Spleen (tissue), 11 donors: ENCODE data around the gene UBP1. TPM values are rescaled to one million over a fixed set of nuclear protein-coding genes. Genes with fewer than 3 reads are reported as not detected.

ENCODE experiments used
- DNase-seq: peaks from one replicate; pipeline ENCODE4 v3.0.0-alpha.2; 2020
- H3K27ac ChIP-seq, 8 donors: fragments of 200-600 bp; sonication (generic) in 7 of 8; 1 replicate in 4 of 8; 2 replicates in 4 of 8; pipeline versions ENCODE4 v1.5.0 to v1.8.0; 2016 to 2021; ENCODE audit warnings: inconsistent platforms in 4 of 8, mild to moderate bottlenecking in 4 of 8, moderate library complexity in 1 of 8
- H3K27me3 ChIP-seq, 7 donors: fragments of 200-600 bp; sonication (generic) in 6 of 7; replicated peaks in 1 of 7; 1 replicate in 4 of 7; 2 replicates in 3 of 7; pipeline versions ENCODE4 v1.5.0 to v1.8.0; 2016 to 2021; ENCODE audit warnings: inconsistent platforms in 3 of 7, mild to moderate bottlenecking in 1 of 7
- H3K36me3 ChIP-seq, 6 donors: fragments of 200-600 bp; sonication (generic) in 5 of 6; 1 replicate in 4 of 6; 2 replicates in 2 of 6; pipeline versions ENCODE4 v1.5.0 to v1.8.0; 2016 to 2021; ENCODE audit warnings: inconsistent platforms in 2 of 6
- H3K4me1 ChIP-seq, 6 donors: fragments of 200-600 bp; sonication (generic) in 5 of 6; 1 replicate in 3 of 6; 2 replicates in 3 of 6; pipeline versions ENCODE4 v1.5.0 to v1.8.0; 2016 to 2021; ENCODE audit warnings: inconsistent platforms in 3 of 6
- H3K4me3 ChIP-seq, 8 donors: fragments of 200-600 bp; sonication (generic) in 7 of 8; 1 replicate in 4 of 8; 2 replicates in 4 of 8; pipeline versions ENCODE4 v1.5.0 to v1.8.0; 2016 to 2021; ENCODE audit warnings: inconsistent platforms in 4 of 8, mild to moderate bottlenecking in 4 of 8, moderate library complexity in 2 of 8
- H3K9me3 ChIP-seq, 8 donors: fragments of 200-600 bp; sonication (generic) in 7 of 8; 1 replicate in 4 of 8; 2 replicates in 4 of 8; pipeline versions ENCODE4 v1.5.0 to v1.8.0; 2016 to 2021; ENCODE audit warnings: inconsistent platforms in 4 of 8
- CTCF ChIP-seq, 11 experiments: fragments of 200-600 bp in 7 of 11; fragments of 450-650 bp in 4 of 11; sonication (generic) in 4 of 11; IDR thresholded peaks in 8 of 11; conservative IDR thresholded peaks in 3 of 11; 1 replicate in 7 of 11; 2 replicates in 4 of 11; pipeline versions ENCODE4 v1.4.0 to v1.8.0; 2016 to 2021; ENCODE audit warnings: antibody characterized with exemption in 11 of 11, inconsistent platforms in 4 of 11, mild to moderate bottlenecking in 1 of 11
- POLR2A ChIP-seq, 3 donors: fragments of 450-650 bp; IDR thresholded peaks; one replicate each; pipeline ENCODE4 v1.5.1; 2017; ENCODE audit warnings: antibody characterized with exemption in 3 of 3, mild to moderate bottlenecking in 1 of 3
- POLR2AphosphoS5 ChIP-seq, 3 donors: sonication (generic); formaldehyde crosslinking; IDR thresholded peaks; one replicate each; pipeline ENCODE4 v1.5.1; 2017; ENCODE audit warnings: antibody characterized with exemption in 3 of 3
- WGBS, 5 donors: extraction: QIAGEN DNeasy Blood & Tissue Kit in 3 of 5; methylation state at CpG; one replicate each; pipeline versions ENCODE4 v1.1.5 to v1.1.7; 2013 to 2018; 5-methylcytosine and 5-hydroxymethylcytosine counted together
- intact Hi-C: fragments of 100-400 bp; cut with DNase I; formaldehyde crosslinking; loops from one replicate; pipeline ENCODE4 v1.15.0; 2023; ENCODE audit warnings: low total_unique reads
- polyA plus RNA-seq, 3 donors: library from polyadenylated mRNA; stranded (reverse); fragments of 200-250 nt; gene quantifications; one replicate each; pipeline ENCODE4 v1.2.1, GENCODE V29; 2013
- total RNA-seq, 7 donors: library from RNA; depleted of rRNA in 3 of 7; stranded (reverse); fragments of >200 nt in 3 of 7; fragmentation: NEBNext Ultra II Directional in 4 of 7; extraction: Animal tissue kit (Norgen Biotek cat#: 25700) in 4 of 7; gene quantifications; one replicate each; pipeline versions ENCODE4 v1.1.0 to v1.2.1, GENCODE V29; 2016 to 2021
- donor health status: healthy with polysubstance abuse.
- donor health status: DM: no; HTN: no; CAD: no; lungs with moderate emphysema.
- donor health status: DM: no; HTN: no; CAD: no.
- donor health status: Bipolar disorder and iron deficiency.
- donor health status: healthy.
- donor health status: DM: no; HTN: no; CAD: no.
- donor health status: DM: yes; HTN: yes; CAD: no.

UBP1 gene
- total and polyA plus RNA-seq, 10 donors = 27.6 to 88.2 (median 70.2) TPM

GRCh38 chr3:33395900-33396299 is 44.3 kb downstream of the UBP1 start:
- peaks cover 0 to under 1% (median 0%) of the 10 kb centered on the region in 6 donors for H3K4me1 ChIP-seq
- no peak for TF ChIP-seq POLR2A (IDR thresholded peaks at IDR 0.05)
- TF ChIP-seq POLR2AphosphoS5 (IDR thresholded peaks at IDR 0.05) = peak in 1 of 3 donors; percentile 11
- intact Hi-C loops = no loop called here

GRCh38 chr3:33394403-33395054 is 45.7 kb downstream of the UBP1 start:
- 94 to 100% (median 97%) methylated on average over 1 of the region's 1 CpG for WGBS, 5 donors
- Histone ChIP-seq H3K36me3 (peaks cover 8 to 100% (median 91%) of the 10 kb centered on the region in 6 donors), H3K4me3 (no peak overlapping the region), H3K27me3 (no peaks in the 10 kb centered on the region), H3K4me1 (no peaks in the 10 kb centered on the region), H3K27ac (no peak overlapping the region), H3K9me3 (no peaks in the 10 kb centered on the region)
- intact Hi-C loops = no loop called here
- no peak for TF ChIP-seq POLR2A (IDR thresholded peaks at IDR 0.05)
- TF ChIP-seq CTCF (IDR thresholded peaks at IDR 0.05 in 8 of 11, conservative IDR thresholded peaks at IDR 0.05 in 3 of 11) = no peak
- TF ChIP-seq POLR2AphosphoS5 (IDR thresholded peaks at IDR 0.05) = no peak
- no peak for DNase-seq

More at GRCh38 chr3:33395900-33396299, 44.3 kb downstream of the UBP1 start:
- H3K27me3 ChIP-seq = no peaks in the 10 kb centered on the region
- WGBS, 5 donors = 91 to 92% (median 91%) methylated on average over 7 of the region's 7 CpGs
- no peak overlapping the region for H3K4me3 ChIP-seq
- no peak overlapping the region for H3K27ac ChIP-seq
- H3K36me3 ChIP-seq = peaks cover 8 to 100% (median 92%) of the 10 kb centered on the region in 6 donors
- H3K9me3 ChIP-seq = no peaks in the 10 kb centered on the region
- DNase-seq = no peak

- H3K4me1 ChIP-seq = no peaks in the 10 kb centered on the region
- no peak overlapping the region for H3K4me3 ChIP-seq
- H3K27me3 ChIP-seq = no peaks in the 10 kb centered on the region
- TF ChIP-seq POLR2AphosphoS5 (IDR thresholded peaks at IDR 0.05) = no peak
- TF ChIP-seq CTCF (IDR thresholded peaks at IDR 0.05 in 8 of 11, conservative IDR thresholded peaks at IDR 0.05 in 3 of 11) = no peak
- no peak for TF ChIP-seq POLR2A (IDR thresholded peaks at IDR 0.05)
- WGBS, 5 donors = 61 to 91% (median 85%) methylated on average over 4 of the region's 4 CpGs
- DNase-seq = no peak
- intact Hi-C loops = no loop called here
- no peak overlapping the region for H3K27ac ChIP-seq
- H3K9me3 ChIP-seq = no peaks in the 10 kb centered on the region
- H3K36me3 ChIP-seq = peaks cover 0 to 100% (median 85%) of the 10 kb centered on the region in 6 donors
Measured at GRCh38 chr3:33392703-33393125, 47.5 kb downstream of the UBP1 start.

GRCh38 chr3:33392144-33392543 is 48.1 kb downstream of the UBP1 start:
- TF ChIP-seq CTCF (IDR thresholded peaks at IDR 0.05 in 8 of 11, conservative IDR thresholded peaks at IDR 0.05 in 3 of 11) = no peak
- TF ChIP-seq POLR2AphosphoS5 (IDR thresholded peaks at IDR 0.05) = no peak
- TF ChIP-seq POLR2A (IDR thresholded peaks at IDR 0.05) = no peak
- no peak for DNase-seq
- intact Hi-C loops = no loop called here
- Histone ChIP-seq H3K9me3 (no peaks in the 10 kb centered on the region), H3K36me3 (peaks cover 0 to 100% (median 82%) of the 10 kb centered on the region in 6 donors), H3K4me3 (no peak overlapping the region), H3K27me3 (no peaks in the 10 kb centered on the region), H3K4me1 (no peaks in the 10 kb centered on the region), H3K27ac (no peak overlapping the region)
- WGBS, 5 donors = 85 to 97% (median 91%) methylated on average over 4 of the region's 4 CpGs
